HG02938 (cell line): ENCODE results near the gene CLDN22.

ENCODE experiments used
- ATAC-seq: cut with Tn5 transposase; IDR thresholded peaks from one replicate; pipeline ENCODE4 v1.9.1; 2021; ENCODE audit warnings: mild to moderate bottlenecking, moderate library complexity; ENCODE audit not compliant: unreplicated experiment

Gene CLDN22

GRCh38 chr4:183285886-183286285, 34.2 kb downstream of the CLDN22 start:
- ATAC-seq, result no peak

GRCh38 chr4:183284965-183285364, 35.1 kb downstream of the CLDN22 start:
- ATAC-seq, result no peak

- no peak for ATAC-seq
These were observed 35.8 kb downstream of the CLDN22 start for GRCh38 chr4:183284258-183284785.

- ATAC-seq, result no peak
These were observed 44.0 kb downstream of the CLDN22 start for GRCh38 chr4:183276106-183276505.

- no peak for ATAC-seq
These were observed 47.7 kb downstream of the CLDN22 start for GRCh38 chr4:183272384-183272783.

GRCh38 chr4:183268556-183268955, 51.5 kb downstream of the CLDN22 start:
- no peak for ATAC-seq
